HCT116 (cell line): ENCODE measurements around the gene PPIAL4G. TPM values are rescaled to one million over a fixed set of nuclear protein-coding genes. Genes with fewer than 3 reads are reported as not detected.
A peak's percentile ranks its signal among the peaks of the same experiment; 100 is the strongest.
"Not testable (repeated sequence)": the region's sequence is repeated elsewhere in the genome, so short reads cannot be mapped to it uniquely, and the experiment has no call there.

ENCODE experiments used
- ATAC-seq: fragments of 200-7000 bp; cut with Tn5 transposase; 2 replicates; pipeline ENCODE4 v1.9.1; 2020; ENCODE audit warnings: mild to moderate bottlenecking, moderate library complexity
- BruUV-seq: library from RNA; stranded (reverse); fragments of 400-500 nt; replicated peaks from 2 replicates; lab custom pipeline; 2021; lab: Mats Ljungman, UMichigan
- CTCF ChIA-PET: fragments of 300-600 bp; sonication (Branson Sonifier 250); formaldehyde crosslinking; loops from one replicate; lab custom pipeline; 2021; ENCODE audit warnings: antibody characterized with exemption; lab: Charles Lee
- POLR2A ChIA-PET: fragments of 300-600, 350-600 bp; sonication (Branson Sonifier 250); formaldehyde crosslinking; loops from one replicate; lab custom pipeline; 2021; ENCODE audit warnings: antibody characterized with exemption; lab: Charles Lee
- RAD21 ChIA-PET, 2 experiments: fragments of 300-600 bp; sonication (Branson Sonifier 250); formaldehyde crosslinking; loops; one replicate each; lab custom pipeline; 2023; ENCODE audit warnings: low total read pairs in 2 of 2; ENCODE audit not compliant: uncharacterized antibody in 2 of 2, unreplicated experiment in 2 of 2, low non-redundant PET in 1 of 2; lab: Charles Lee
- DNase-seq: peaks from one replicate; pipeline ENCODE4 v3.0.0-alpha.2; 2010; ENCODE audit warnings: low read depth, low spot score
- H2AFZ ChIP-seq: fragments of 200-600 bp; shearing (Covaris generic), sonication (generic); 2 replicates; pipeline ENCODE4 v1.6.1; 2017; ENCODE audit warnings: low read depth, mixed run types, mixed read lengths, antibody characterized with exemption, low read length; ENCODE audit not compliant: poor library complexity, severe bottlenecking
- H3K27ac ChIP-seq: 2 replicates; pipeline ENCODE4 v1.5.1; 2012; ENCODE audit warnings: low read depth, low read length
- H3K27me3 ChIP-seq: fragments of 200-600 bp; sonication (generic); 2 replicates; pipeline ENCODE4 v1.6.1; 2016; ENCODE audit warnings: mixed run types, low read length, mixed read lengths; ENCODE audit not compliant: insufficient read depth
- H3K36me3 ChIP-seq, 2 experiments: fragments of 200-500 bp in 1 of 2; fragments of 200-600 bp in 1 of 2; sonication (Bioruptor generic) in 1 of 2; sonication (generic) in 1 of 2; 2 replicates each; pipeline versions ENCODE4 v1.5.1 to v1.6.1; 2014 to 2016; ENCODE audit warnings: low read length in 2 of 2, inconsistent platforms in 1 of 2, mixed read lengths in 1 of 2, mixed run types in 1 of 2; ENCODE audit not compliant: insufficient read depth in 2 of 2, control insufficient read depth in 1 of 2
- H3K4me1 ChIP-seq, 2 experiments: fragments of 200-600 bp in 1 of 2; sonication (generic) in 1 of 2; 2 replicates each; pipeline versions ENCODE4 v1.5.1 to v1.6.1; 2012 to 2017; ENCODE audit warnings: low read length in 2 of 2, inconsistent platforms in 1 of 2, mild to moderate bottlenecking in 1 of 2, mixed read lengths in 1 of 2, mixed run types in 1 of 2, moderate library complexity in 1 of 2; ENCODE audit not compliant: insufficient read depth in 2 of 2, control insufficient read depth in 1 of 2
- H3K4me2 ChIP-seq: fragments of 200-600 bp; sonication (generic); 2 replicates; pipeline ENCODE4 v1.6.1; 2017; ENCODE audit warnings: mixed run types, low read length, mixed read lengths
- H3K4me3 ChIP-seq, 2 experiments: fragments of 200-600 bp in 1 of 2; sonication (generic) in 1 of 2; replicated peaks in 1 of 2; 2 replicates each; pipeline ENCODE4 v1.5.1; 2011 to 2016; ENCODE audit warnings: low read length in 2 of 2, control low read depth in 1 of 2, low read depth in 1 of 2, mild to moderate bottlenecking in 1 of 2, mixed read lengths in 1 of 2, mixed run types in 1 of 2
- H3K79me2 ChIP-seq: fragments of 200-600 bp; sonication (generic); 2 replicates; pipeline ENCODE4 v1.6.1; 2017; ENCODE audit warnings: mild to moderate bottlenecking, mixed run types, low read length, moderate library complexity, mixed read lengths; ENCODE audit not compliant: insufficient read depth
- H3K9ac ChIP-seq: fragments of 200-600 bp; sonication (generic); 2 replicates; pipeline ENCODE4 v1.6.1; 2016; ENCODE audit warnings: low read length, mixed read lengths
- H3K9me2 ChIP-seq: fragments of 200-600 bp; sonication (generic), shearing (Covaris generic); 2 replicates; pipeline ENCODE4 v1.6.1; 2017; ENCODE audit warnings: mixed run types, mild to moderate bottlenecking, moderate library complexity; ENCODE audit not compliant: insufficient read depth
- H3K9me3 ChIP-seq, 2 experiments: fragments of 200-500 bp in 1 of 2; fragments of 200-600 bp in 1 of 2; sonication (Bioruptor generic) in 1 of 2; sonication (generic) in 1 of 2; 2 replicates each; pipeline ENCODE4 v1.6.1; 2014 to 2017; ENCODE audit warnings: low read length in 2 of 2, mixed read lengths in 2 of 2, inconsistent platforms in 1 of 2, low read depth in 1 of 2, mild to moderate bottlenecking in 1 of 2, mixed run types in 1 of 2, moderate library complexity in 1 of 2; ENCODE audit not compliant: control insufficient read depth in 1 of 2, insufficient read depth in 1 of 2
- H4K20me1 ChIP-seq: fragments of 200-600 bp; sonication (generic), shearing (Covaris generic); 2 replicates; pipeline ENCODE4 v1.6.1; 2017; ENCODE audit warnings: mixed run types, mild to moderate bottlenecking, moderate library complexity; ENCODE audit not compliant: insufficient read depth
- intact Hi-C: fragments of 100-400 bp; cut with micrococcal nuclease; formaldehyde crosslinking; loops from 2 replicates; pipeline ENCODE4 v1.10.0; 2022
- total RNA-seq: library from RNA; stranded (reverse); gene quantifications from one replicate; pipeline ENCODE4 v1.2.1, GENCODE V29; 2021; ENCODE audit not compliant: unreplicated experiment

The PPIAL4G gene
- total RNA-seq, 1 experiment from 2014 or later: not detected

GRCh38 chr1:148481134-148481533 lies 2.0 kb downstream of the PPIAL4G start:
- H3K4me2 ChIP-seq, DNase-seq, POLR2A ChIA-PET, intact Hi-C loops, H3K9me3 ChIP-seq, H3K4me1 ChIP-seq, H4K20me1 ChIP-seq, ATAC-seq, H3K9ac ChIP-seq, H3K27me3 ChIP-seq, H3K79me2 ChIP-seq, H3K36me3 ChIP-seq, H3K4me3 ChIP-seq, RAD21 ChIA-PET, H2AFZ ChIP-seq, CTCF ChIA-PET, BruUV-seq, H3K9me2 ChIP-seq, H3K27ac ChIP-seq: not testable (repeated sequence)

GRCh38 chr1:148459694-148460093 lies 23.4 kb downstream of the PPIAL4G start:
- RAD21 ChIA-PET, H4K20me1 ChIP-seq, intact Hi-C loops, H3K27me3 ChIP-seq, H3K79me2 ChIP-seq, BruUV-seq, H3K36me3 ChIP-seq, H3K9me3 ChIP-seq, H3K4me1 ChIP-seq, POLR2A ChIA-PET, CTCF ChIA-PET, H3K9me2 ChIP-seq, ATAC-seq, H2AFZ ChIP-seq, DNase-seq: not testable (repeated sequence)
- peak overlapping the region; percentile 66 for H3K4me2 ChIP-seq
- peak overlapping the region; percentile 68; the same call in 1 of the 2 replicates for H3K9ac ChIP-seq
- H3K4me3 ChIP-seq: peak overlapping the region; percentile 53 to 61
- peak overlapping the region; percentile 74; the same call in 1 of the 2 replicates for H3K27ac ChIP-seq

- Histone ChIP-seq H3K4me2 (peak overlapping the region; percentile 66), H3K4me3 (peak overlapping the region; percentile 53 to 61), H3K27ac (peak overlapping the region; percentile 74), H3K9ac (peak overlapping the region; percentile 68)
- RAD21 ChIA-PET, H3K36me3 ChIP-seq, CTCF ChIA-PET, intact Hi-C loops, H3K4me1 ChIP-seq, H3K9me2 ChIP-seq, H2AFZ ChIP-seq, H3K27me3 ChIP-seq, DNase-seq, ATAC-seq, H3K9me3 ChIP-seq, POLR2A ChIA-PET, H4K20me1 ChIP-seq, H3K79me2 ChIP-seq: not testable (repeated sequence)
- BruUV-seq: TSS peak; percentile 60
These were observed 24.1 kb downstream of the PPIAL4G start for GRCh38 chr1:148458901-148459581.

GRCh38 chr1:148458398-148458797 lies 24.7 kb downstream of the PPIAL4G start:
- H3K9me3 ChIP-seq, RAD21 ChIA-PET, H3K4me1 ChIP-seq, H3K36me3 ChIP-seq, H3K79me2 ChIP-seq, H2AFZ ChIP-seq, DNase-seq, H3K27me3 ChIP-seq, POLR2A ChIA-PET, H3K9me2 ChIP-seq, H4K20me1 ChIP-seq, intact Hi-C loops, ATAC-seq, CTCF ChIA-PET, BruUV-seq: not testable (repeated sequence)
- Histone ChIP-seq H3K4me3 (peak overlapping the region; percentile 37 to 50), H3K4me2 (peak overlapping the region; percentile 56), H3K9ac (peak overlapping the region; percentile 55), H3K27ac (peak overlapping the region; percentile 74)
